Measurements from ENCODE around the gene NLRP10.

NLRP10 gene

DNA sequence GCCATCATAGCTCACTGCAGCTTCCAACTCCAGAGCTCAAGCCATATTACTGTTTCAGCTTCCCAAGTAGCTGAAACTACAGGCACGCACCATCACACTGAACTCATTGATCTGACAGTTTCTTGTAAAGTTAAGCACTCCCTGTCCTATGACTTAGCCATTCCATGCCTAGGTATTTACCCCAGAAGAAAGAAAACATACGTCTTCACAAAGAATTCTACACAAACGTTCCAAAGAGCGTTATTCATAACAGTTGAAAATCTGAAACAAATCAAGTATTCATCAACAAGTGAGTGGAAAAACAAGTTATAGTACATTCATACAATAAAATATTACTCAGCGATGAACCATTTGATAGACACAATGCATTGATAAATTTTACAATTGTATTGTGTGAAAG lies 7.8 kb upstream of the NLRP10 start:
- TF ChIP-seq, protein P1, sequence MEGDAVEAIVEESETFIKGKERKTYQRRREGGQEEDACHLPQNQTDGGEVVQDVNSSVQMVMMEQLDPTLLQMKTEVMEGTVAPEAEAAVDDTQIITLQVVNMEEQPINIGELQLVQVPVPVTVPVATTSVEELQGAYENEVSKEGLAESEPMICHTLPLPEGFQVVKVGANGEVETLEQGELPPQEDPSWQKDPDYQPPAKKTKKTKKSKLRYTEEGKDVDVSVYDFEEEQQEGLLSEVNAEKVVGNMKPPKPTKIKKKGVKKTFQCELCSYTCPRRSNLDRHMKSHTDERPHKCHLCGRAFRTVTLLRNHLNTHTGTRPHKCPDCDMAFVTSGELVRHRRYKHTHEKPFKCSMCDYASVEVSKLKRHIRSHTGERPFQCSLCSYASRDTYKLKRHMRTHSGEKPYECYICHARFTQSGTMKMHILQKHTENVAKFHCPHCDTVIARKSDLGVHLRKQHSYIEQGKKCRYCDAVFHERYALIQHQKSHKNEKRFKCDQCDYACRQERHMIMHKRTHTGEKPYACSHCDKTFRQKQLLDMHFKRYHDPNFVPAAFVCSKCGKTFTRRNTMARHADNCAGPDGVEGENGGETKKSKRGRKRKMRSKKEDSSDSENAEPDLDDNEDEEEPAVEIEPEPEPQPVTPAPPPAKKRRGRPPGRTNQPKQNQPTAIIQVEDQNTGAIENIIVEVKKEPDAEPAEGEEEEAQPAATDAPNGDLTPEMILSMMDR (IDR thresholded peaks at IDR 0.05; ENCODE audit: insufficient read depth, low read depth, low read length, missing control alignments) = no peak
- no peak overlapping the region for H3K4me3 ChIP-seq (ENCODE audit: low read depth, low read length)
- DNase-seq (ENCODE audit: low read depth) = no peak

DNA sequence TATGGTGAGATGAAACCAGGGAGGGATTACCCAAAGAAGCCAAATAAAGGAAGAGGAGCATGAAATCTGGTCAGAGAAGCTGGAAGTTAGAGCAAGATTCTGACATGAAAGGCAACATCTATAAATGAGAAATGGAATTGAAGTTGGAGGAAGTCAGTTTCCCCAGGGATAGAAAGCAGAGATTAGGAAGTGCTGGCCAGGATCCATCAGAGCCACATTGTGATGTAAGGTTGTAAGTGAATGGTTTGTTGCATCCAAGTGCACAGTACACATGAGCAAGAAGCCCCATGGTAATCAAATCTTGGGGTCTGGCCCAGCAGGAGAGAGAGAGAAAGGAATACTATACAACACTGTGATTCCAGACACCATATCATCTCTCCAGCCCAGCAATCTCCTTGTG lies 6.6 kb upstream of the NLRP10 start:
- H3K4me3 ChIP-seq (ENCODE audit: low read depth, low read length) = no peak overlapping the region
- no peak for DNase-seq (ENCODE audit: low read depth)
- TF ChIP-seq, protein P1 (IDR thresholded peaks at IDR 0.05; ENCODE audit: insufficient read depth, low read depth, low read length, missing control alignments) = no peak

DNA sequence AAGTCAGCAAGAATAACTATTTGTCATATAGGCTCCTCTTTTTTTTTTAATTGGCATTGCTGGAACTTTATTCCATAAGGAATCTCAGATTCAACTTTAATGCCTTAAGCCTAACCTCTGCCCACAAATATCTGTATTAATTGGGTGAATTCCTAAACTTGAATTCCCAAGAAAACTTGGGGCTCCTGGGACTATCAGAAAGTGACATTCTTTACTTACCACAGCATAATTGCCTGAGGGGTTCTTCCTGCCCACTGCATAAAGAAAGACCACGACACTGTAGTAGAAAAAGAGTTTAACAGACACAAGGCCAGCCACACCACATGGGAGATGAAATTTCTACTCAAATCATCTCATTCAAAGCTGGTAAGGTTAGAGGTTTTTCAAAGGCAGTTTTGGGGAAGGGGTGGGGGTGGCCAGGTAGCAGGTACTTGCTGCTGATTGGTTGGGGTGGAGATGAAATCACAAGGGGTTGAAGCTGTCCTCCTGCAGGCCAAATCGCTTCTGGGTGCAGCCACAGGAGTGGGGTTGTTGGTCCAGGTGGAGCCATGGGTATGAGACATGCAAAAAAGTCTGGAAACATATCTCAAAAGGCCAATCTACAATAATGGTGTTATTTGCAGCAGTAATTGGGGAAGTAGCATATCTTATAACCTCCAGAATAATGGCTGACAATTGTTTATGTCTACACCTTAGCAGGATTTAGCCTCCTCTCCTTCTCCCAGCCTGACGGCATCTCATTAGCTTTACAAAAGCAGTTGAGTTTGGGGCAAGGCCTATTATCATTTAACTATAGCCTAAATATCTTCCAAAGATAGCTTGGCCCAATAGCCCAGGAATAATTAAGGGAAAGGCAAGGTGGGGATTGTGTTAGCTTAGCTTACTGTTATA lies 4.8 kb upstream of the NLRP10 start:
- no peak overlapping the region for H3K4me3 ChIP-seq (ENCODE audit: low read depth, low read length)
- DNase-seq (ENCODE audit: low read depth) = no peak
- TF ChIP-seq, protein P1 (IDR thresholded peaks at IDR 0.05; ENCODE audit: insufficient read depth, low read depth, low read length, missing control alignments) = no peak

DNA sequence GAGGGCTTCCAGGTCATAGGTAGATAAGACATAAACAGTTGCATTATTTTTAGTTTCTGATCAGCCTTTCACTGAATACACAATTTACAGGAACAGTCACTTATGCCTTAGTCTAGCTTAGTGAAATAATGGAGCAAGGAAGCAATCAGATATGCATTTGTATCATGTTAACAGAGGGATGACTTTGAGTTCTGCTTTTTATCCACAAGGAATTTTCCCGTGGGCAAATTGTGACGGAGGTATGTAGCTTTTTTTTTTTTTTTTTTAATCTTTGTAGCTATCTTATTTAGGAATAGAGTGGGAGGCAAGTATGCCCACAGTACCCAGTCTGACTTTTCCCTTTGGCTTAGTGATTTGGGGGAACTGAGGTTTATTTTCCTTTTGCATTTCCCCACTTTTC lies 3.4 kb upstream of the NLRP10 start:
- TF ChIP-seq, protein P1 (IDR thresholded peaks at IDR 0.05; ENCODE audit: insufficient read depth, low read depth, low read length, missing control alignments) = no peak
- no peak for DNase-seq (ENCODE audit: low read depth)
- no peak overlapping the region for H3K4me3 ChIP-seq (ENCODE audit: low read depth, low read length)

DNA sequence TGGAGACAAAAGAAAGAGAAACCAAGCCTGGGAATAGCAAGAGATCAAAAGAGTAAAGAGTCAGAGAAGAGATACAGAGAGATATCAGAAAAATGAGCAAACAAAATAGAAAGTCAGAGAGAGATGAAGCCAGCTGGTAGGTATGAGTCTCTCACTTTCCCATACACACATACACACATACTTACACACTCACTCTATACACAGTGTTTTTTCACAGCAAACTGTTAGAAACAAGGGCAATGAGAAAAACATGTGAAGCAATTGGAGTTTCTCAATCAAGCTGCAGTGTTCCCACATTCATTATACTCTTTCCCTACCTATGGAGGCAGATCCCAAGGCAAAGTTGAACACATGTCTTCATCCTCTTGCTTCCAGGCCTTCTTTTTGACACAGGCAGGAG lies 2.6 kb upstream of the NLRP10 start:
- no peak for DNase-seq (ENCODE audit: low read depth)
- TF ChIP-seq, protein P1 (IDR thresholded peaks at IDR 0.05; ENCODE audit: insufficient read depth, low read depth, low read length, missing control alignments) = no peak
- no peak overlapping the region for H3K4me3 ChIP-seq (ENCODE audit: low read depth, low read length)

DNA sequence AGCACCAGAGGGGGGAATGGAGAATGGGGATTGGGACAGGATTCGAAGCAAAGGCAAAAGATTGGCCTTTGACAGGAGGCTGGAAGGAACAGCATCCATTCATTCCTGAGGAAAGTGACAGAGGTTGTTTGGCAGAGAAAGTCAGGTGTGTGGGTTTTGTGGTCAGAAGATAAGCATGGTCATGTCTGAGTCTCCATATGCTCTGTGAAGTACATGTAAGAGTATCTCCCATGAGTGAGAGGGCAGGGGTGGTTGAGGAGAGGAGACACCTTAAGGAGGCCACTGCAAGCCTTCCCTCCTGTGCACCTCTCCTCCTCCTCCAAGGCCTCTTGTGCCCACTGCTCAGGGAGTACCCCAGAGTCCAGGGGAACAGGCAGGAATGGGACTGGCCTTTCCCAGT lies 1.9 kb upstream of the NLRP10 start:
- TF ChIP-seq, protein P1 (IDR thresholded peaks at IDR 0.05; ENCODE audit: insufficient read depth, low read depth, low read length, missing control alignments) = no peak
- no peak overlapping the region for H3K4me3 ChIP-seq (ENCODE audit: low read depth, low read length)
- DNase-seq (ENCODE audit: low read depth) = no peak

DNA sequence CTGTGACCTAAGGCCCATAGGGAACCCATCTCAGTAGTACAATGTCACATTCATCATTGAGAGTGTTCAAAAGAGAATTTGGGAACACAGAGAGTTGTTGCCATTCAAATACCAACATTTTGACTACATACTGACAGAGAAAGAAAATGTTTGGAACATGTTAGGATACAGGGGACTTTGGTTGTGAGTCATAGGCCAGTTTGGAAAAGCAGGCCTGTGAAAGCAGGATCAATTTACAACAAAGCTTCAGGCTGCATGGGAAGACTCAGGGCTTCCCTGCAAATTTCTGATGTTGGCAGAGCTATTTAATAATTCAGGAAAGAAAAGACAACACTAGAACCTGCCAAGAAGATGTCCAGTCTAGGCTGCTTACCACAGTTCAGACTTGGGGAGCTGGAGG lies 374 bp downstream of the NLRP10 start:
- no peak overlapping the region for H3K4me3 ChIP-seq (ENCODE audit: low read depth, low read length)
- DNase-seq (ENCODE audit: low read depth) = no peak
- TF ChIP-seq, protein P1 (IDR thresholded peaks at IDR 0.05; ENCODE audit: insufficient read depth, low read depth, low read length, missing control alignments) = no peak
